ENCODE data around the gene OSBPL3.

Gene OSBPL3

GRCh38 chr7:24952464-24952863, 27.5 kb downstream of the OSBPL3 start:
- DNase-seq: no peak

DNA sequence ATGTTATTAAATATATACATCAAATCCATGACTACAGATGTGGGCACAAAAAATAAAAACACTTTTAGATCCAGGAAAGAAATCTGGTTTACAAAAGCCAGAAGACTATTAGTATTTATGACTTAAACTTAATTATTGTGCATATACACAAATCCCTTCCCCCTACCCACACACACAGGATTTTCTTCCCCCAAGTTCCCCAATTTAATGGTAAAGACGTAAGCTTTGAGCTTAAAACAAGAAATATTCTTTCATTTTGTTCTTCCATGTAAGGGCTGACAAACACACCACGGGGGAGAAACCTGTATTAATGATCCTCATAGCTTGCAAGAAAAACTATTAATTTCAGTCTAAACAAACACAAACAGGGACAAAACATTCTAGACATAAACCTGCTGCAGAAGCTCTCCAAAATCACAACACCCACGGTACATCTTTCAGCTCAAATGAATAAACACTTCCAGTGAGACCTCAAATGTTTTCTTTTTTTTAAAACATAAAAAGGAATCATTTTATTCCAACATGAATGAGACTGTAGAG, 28.5 kb downstream of the OSBPL3 start:
- DNase-seq: no peak

DNA sequence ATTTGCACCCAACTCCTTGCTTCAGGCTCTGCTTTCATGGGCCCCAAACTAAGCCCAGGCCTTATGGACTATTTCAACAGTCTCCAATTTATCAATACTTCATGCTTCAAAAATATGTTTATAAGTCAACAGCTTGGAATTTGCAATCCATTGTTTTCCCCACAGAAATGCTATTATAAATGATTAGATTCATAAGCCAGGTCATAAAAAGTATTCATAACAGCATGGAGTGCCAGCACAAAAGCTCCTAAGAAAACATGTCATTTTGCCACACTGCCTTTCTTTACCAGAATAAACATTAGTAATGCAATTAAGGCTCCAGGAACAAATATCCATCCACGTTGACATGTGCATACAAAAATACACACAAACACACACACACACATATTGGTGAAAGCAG, 30.1 kb downstream of the OSBPL3 start:
- no peak for DNase-seq

DNA sequence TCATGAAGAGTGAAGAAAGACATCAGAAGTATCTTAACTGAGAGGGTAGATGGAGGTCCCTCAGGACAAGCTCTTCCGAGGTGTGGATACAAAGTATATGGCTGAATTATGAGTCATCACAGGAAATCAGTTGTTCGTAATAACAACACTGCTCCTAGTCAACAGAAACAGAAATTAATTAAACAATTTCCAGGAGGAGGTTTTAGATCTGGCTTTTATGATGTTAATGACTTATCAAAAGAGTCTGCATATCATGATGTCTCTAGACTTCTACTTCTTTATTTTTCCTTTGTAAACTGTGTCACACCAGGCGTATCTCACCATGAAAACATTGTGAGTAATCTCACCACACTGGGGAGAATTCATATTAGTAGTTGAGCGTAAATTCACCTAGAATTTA, 31.2 kb downstream of the OSBPL3 start:
- no peak for DNase-seq

DNA sequence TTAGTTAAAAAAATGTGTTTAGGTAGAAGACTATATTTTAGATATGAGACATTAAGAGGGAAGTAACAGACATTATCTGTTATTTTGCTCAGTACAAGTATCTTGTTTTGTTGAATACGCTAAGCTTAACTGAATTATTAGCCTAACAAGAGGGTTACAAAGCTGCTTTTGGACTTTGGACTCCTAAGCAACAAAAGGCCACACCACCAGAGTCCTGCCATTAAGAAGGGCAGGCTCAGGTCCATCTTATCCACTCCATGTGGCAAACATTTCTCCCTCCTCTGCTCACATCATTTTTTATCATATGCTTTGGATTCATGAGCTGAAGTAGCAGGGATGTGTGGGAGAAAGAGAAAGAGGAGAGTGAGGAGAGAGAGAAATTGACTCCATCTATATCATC, 33.5 kb downstream of the OSBPL3 start:
- DNase-seq: no peak

- no peak for DNase-seq
Measured at GRCh38 chr7:24945899-24946298, 34.1 kb downstream of the OSBPL3 start.

- DNase-seq: no peak
Measured at GRCh38 chr7:24943096-24943948, 36.7 kb downstream of the OSBPL3 start.

GRCh38 chr7:24942226-24942625, 37.8 kb downstream of the OSBPL3 start:
- no peak for DNase-seq

DNA sequence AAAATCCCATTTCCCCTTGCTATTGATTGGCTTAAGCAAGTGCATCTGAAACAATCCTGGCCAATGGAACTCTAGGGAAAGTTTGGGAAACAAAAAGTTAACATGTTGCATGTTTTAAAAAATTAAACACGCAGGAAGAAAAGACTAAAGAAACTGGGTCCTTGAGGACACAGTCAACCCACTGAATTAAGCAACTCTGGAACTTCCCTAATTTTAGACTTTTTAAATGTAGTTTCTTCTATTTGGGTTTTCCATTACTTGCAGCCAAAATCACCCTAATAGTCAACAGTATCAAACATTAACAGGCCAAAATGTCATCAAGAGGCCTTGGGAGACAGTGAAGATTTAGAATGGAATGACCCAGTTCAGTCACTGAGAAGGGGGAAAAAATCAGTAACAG, 40.6 kb downstream of the OSBPL3 start:
- DNase-seq: no peak

DNA sequence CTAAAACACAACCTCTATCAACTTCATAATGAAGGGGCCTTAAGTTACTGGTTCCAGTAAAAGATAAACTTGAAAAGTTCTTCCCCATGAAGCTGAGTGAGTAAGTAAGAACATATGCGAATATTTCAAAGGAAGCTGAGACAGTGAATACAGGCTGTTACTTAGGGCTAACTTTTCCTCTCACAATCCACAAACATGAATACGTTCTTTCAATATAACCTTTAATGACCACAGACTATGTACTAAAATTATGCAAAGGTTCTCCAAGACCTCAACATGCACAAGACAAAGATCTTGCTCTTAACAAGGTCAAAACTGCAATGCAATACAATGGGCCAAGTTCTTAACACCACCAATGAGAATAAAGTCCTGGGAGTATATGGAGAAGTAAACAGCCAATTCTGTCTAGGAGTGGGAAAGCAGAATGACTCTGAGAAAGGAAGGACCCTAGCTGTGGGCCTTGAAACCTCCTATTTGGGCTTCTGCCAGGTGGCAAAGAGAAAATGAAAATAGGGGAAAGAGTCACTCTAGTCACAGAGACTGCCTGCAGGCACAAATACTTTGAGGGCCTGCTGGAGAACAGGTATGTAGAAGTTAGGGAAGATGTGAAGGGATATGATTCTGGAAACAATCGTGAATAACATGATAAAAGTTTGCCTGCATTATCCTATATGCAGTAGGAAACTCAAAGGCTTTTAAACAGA, 43.7 kb downstream of the OSBPL3 start:
- DNase-seq: no peak

- DNase-seq: no peak
Measured at GRCh38 chr7:24933298-24933697, 46.7 kb downstream of the OSBPL3 start.

- DNase-seq: no peak
Measured at GRCh38 chr7:24932815-24933214, 47.2 kb downstream of the OSBPL3 start.

- DNase-seq: no peak
Measured at GRCh38 chr7:24932389-24932788, 47.6 kb downstream of the OSBPL3 start.

DNA sequence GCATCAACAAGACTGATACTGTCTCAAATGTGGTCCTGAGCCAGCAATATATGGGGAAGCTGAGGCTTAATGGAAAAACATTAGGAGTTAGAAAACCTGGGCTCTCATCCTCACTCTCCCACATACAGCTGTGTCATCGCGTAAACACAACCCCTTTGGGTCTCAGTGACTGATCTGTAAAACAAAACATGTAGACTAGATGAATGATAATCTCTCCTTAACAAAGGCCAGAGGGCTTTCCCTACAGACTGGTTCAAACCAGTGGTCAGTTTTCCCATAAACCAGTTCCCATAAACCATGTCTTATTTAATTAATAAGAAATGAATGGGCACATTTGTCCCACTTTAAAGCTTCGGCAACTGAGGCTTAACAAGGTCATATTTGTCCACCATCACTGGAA, 48.1 kb downstream of the OSBPL3 start:
- DNase-seq: no peak

GRCh38 chr7:24930856-24931255, 49.1 kb downstream of the OSBPL3 start:
- no peak for DNase-seq

DNA sequence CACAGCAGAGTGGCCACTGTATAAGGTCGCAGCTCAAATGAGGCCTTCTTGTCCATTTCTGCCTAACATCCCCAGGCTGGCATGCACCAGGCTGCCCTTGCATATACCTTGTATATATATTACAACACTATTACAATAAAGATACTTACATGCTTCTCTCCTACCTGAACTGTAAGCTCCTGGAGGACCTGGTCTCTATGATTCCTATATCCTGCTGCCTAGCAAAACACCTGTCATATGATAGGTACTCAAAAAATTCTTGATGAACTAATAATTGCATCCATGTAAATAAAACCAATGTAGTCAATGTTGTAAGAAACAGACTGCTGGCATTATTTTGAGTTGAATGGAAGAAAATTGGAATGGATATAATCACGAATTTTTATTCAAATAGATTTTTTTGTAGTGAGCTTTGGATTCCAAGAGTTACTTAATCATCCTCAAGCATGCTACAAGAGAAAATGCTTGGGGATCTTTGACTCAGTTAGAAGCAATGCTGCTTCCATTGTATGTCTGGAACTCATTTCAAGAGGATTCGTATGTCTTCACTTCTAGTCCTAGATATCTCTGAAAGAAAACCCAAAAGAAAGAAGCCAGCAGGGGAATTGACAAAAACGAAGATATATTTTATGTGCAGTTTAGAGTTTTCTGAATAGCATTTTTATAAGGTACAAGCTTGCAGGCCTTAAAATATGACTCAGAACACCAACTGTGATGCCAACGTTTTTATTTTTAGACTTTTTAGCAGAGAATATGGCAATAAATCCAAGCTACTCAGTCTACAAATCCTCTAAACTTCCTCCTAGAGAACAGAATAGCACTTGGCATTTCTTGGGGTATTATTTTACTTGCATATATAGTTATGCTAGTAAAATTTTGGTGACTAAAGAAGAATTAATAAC, 53.1 kb downstream of the OSBPL3 start:
- DNase-seq: no peak

GRCh38 chr7:24924375-24924774, 55.6 kb downstream of the OSBPL3 start:
- no peak for DNase-seq

GRCh38 chr7:24923172-24923865, 56.7 kb downstream of the OSBPL3 start:
- no peak for DNase-seq

GRCh38 chr7:24922099-24922773, 57.7 kb downstream of the OSBPL3 start:
- DNase-seq: no peak

GRCh38 chr7:24921362-24921679, 58.7 kb downstream of the OSBPL3 start:
- DNase-seq: no peak

DNA sequence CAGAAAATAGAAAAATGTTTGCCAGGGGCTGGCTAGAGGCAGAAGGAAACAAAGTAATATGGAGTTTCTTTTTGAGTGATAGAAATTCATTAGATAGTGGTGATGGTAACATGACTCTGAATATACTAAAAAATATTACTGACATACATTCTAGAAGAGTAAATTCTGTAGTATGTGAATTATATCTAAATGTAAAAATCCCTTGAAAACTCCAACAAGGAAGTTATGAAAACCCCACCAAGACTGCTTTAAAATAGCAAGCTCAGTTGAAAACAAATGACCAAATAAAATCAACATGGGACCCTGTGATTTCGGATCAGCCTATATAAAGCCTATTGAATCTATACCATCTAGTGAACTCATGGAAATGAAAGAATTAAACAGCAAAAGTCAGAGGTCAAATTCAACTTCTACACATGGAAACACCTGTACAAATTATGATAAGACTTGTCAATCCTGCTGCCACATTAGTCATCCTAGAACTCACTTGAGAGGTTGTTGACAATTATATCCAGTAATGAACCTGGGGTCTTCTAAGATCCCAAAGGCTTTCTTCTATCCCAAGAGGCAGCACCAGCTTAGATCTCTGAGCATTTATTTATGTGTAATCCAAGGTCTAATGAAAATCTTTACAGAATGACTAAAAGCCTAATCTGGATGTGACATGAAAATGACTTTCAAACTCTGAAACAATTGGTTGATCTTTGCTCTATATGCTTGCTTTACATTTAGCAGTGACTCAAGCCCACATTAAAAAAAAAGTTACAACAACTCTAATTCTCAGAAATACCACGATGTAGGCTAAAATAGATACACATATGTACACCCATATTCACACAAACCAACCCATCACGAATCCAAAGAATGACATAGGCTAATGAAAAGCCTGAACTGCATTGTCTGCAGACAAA, 59.3 kb downstream of the OSBPL3 start:
- DNase-seq: no peak

All from CD4-positive, alpha-beta T cell treated with Interleukin-6 for 4 hours (primary cell).